CD1c-positive myeloid dendritic cell (primary cell): ENCODE data around the gene SCAMP4.
"Not testable (repeated sequence)": the region's sequence is repeated elsewhere in the genome, so short reads cannot be mapped to it uniquely, and the experiment has no call there.

Experiments
- DNase-seq: peaks from one replicate; pipeline ENCODE4 v3.0.0-alpha.2; 2016; ENCODE audit errors: extremely low spot score

Gene SCAMP4

DNA sequence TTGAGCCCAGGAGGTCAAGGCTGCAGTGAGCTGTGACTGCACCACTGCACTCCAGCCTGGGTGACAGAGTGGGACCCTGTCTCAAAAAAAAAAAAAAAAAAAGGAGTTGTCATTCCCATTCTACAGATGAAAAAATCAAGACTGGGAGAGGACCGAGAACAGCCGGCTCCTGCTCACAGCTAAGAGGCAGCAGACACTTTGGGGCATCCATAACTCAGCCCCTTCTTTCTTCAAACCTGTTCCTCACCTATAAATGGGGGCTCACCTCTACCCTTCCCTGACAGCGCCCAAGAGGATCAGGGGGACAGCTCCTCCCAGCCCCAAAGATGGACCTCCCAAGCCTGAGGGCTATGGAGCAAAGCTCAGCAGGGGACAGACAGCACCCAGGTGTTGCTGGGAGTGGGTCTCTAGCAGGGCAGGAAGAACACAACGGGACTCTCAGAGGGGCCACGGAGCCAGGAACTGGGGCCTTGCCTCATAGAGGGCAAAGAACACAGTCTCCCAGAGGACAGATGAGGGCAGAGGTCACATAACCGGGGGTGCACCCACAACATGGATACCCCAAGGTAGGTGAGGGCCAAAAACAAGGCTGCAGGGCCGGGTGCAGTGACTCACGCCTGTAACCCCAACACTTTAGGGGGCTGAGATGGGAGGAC, 38.4 kb upstream of the SCAMP4 start:
- DNase-seq: no peak

DNA sequence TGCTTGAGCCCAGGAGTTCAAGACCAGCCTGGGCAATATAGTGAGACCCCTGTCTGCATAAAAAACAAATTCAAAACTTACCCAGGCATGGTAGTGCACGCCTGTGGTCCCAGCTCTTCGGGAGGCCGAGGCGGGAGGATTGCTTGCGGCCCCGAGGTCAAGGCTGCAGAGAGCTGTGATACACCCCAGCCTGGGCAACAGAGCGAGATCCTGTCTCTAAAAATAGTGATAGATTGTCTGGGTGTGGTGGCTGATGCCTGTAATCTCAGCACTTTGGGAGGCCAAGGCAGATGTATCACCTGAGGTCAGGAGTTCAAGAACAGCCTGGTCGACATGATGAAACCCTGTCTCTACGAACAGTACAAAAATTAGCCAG, 37.9 kb upstream of the SCAMP4 start:
- DNase-seq: no peak

DNA sequence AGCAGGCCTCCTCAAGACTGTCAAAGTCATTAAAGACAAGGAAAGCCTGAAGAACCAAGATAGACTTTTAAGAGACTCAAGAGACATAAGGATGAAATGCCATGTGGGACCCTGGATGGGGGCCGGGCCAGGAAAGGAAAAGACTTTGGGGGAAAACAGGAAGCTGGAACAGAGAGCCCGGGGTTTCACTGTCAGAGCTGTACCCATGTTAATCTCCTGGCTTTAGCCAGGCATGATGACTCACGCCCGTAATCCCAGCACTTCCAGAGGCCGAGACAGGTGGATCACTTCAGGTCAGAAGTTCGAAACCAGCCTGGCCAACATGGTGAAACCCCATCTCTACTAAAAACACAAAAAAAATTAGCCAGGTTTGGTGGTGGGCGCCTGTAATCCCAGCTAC, 36.2 kb upstream of the SCAMP4 start:
- no peak for DNase-seq

DNA sequence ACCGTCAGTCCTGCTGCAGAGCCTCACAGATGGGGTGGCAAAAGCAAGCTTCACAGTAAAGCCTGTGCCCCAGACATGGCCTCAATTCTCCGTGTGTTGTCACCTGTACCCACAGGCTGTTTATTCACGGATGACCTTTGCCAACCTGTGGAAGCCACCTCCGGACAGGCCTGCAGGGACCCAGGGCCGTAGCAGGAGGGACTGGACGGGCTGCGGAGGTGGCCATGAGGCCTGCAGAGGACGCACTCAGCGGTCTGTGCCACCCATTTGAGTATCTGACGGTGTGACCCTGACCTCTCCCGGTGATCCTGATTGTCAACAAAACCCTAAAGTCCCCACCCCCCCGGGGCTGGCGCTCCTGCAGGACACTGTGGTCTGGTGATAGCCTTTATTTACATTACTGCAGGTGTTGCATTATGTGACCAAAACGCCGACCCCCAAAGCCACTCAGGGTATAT, 34.0 kb upstream of the SCAMP4 start:
- no peak for DNase-seq

DNA sequence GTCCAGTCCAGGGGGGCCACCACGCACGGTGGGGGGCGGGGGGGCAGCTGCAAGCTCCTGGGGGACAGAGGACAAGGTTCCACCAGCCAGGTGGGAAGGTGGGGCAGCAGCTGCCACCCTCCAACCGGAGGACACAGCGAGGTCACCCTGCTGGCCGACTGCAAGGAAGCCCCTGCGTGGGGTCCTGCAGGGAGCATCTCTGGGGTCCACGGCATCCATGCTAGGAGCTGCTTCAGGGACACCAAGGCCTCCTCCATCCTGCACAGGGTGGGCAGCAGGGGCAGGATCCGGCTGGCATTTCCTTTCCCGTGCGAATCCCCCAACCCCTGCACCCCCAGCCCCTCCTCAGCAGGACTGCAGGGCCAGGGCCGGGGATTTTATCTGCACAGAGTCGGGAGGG, 33.6 kb upstream of the SCAMP4 start:
- DNase-seq: no peak

DNA sequence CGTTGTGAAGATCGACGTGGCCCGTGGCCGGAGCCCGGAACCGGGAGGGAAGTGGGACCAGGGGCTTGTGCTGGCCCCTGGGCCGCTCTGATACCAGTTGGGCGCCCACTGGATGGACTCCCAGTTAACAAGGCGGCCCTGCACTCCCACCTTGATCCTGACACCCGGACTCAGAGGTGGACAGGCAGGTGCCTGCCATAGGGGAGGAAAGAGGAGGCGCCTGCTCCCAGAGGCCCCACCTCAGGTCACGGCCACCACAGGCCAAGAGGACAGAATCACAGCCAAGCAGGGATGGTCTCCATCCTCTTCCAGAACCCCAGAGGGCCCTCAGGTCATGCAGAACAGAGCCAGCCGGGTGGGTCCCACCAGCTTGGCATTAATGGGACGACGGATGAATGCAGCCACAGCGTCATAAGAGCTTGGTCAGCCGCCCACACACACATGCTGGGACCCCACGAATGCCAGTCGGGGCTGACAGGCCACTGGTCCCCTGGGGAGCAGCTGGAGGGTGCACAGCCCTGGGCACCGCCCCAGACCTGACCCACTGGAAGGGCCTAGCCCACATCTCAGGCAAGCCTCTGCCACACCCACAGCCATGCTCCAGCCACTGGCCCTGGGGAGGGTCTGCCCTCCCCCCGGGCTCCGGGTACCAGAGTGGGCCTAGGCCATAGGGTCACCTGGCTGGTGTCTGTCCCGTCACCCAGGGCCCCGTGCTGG, 32.2 kb upstream of the SCAMP4 start:
- DNase-seq: no peak

DNA sequence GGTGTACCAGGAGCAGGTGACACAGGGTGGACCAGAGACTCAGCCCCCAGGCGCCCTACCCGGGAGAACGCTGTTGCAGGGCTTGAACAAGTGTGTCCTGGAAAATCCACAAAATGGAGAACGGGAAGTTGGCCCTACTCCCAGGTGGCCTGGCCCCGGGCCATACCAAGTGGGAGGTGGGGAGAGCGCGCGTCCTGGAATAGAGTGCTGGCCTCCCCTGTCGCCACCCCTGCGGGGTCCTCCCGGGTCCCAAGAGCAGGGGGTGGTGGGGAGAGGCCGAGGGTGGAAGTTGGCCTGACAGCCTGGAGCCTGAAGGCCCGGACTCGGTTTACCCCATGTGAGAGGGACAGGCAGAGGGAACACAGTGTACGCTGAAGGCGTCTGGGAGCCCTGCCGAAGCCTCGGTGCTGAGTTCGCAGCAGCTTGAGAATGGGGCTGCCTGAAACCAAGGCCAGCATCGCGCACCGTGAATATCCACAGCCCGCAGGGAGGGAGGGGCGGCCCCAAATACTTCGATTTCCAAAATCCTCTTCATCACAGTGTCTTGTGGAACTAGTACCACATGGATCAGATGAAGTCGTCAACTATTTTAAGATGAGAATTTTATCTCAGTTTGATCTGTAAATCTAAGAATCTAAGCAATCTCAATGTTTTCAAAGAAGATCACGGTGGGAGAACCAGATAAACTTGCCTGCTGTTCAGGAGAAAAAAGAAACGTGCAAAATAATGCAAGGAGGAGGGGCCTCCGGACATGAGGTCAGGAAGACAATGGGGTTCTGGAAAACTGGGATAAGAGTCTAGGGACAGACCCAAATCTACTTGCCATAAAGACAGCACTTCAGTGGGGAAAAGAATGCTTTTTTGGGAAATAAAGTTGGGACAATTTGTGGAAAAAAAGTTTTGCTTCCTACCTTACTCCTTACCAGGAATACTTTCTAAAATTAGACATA, 31.4 kb upstream of the SCAMP4 start:
- DNase-seq: no peak

DNA sequence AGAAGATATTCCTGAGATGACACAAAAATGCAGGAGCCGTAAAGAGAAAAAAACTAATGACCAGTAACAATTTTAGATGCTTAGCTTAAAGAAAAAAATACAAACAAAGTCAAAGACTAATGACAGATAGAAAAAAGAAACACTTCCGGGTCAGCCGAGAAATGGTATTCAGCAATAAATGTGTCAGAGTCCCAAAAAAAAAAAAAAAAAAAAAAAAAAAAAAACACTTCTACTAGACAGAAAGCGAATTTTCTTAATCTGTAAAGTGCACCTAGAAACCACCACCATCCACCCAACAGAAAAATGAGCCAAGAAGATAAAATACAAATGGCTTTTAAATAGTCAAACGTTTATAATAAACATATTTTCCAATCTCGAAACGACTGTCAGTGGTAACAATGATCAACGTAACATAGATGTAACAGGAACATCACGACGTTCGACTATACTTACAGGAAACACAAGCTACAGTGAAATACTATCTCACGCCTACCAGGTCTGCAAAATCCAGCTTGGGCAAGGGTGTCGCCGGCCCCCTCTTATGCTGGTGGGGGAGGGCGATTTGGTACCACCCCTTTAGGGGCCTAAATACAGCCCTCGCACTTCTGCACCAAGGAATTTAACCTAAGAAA, 30.5 kb upstream of the SCAMP4 start:
- DNase-seq: peak; percentile 63

DNA sequence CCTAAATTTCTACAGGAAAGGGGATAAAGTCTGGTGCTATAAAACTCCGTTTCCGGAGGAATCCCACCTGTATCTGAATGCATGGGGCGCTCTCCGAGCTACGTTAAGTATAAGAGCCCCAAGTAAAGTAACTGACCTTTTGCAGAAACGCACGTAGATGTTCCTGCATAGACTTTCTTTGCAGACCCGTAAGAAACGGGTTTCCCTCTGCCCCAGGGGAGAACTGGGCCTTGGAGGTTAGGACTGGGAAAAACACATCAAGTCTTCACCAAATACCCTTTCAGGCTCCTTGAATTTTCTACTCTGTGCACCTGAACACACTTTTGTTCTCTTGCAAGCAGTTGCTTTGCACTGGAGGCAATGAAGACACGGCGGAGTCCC, 29.9 kb upstream of the SCAMP4 start:
- DNase-seq: not testable (repeated sequence)

DNA sequence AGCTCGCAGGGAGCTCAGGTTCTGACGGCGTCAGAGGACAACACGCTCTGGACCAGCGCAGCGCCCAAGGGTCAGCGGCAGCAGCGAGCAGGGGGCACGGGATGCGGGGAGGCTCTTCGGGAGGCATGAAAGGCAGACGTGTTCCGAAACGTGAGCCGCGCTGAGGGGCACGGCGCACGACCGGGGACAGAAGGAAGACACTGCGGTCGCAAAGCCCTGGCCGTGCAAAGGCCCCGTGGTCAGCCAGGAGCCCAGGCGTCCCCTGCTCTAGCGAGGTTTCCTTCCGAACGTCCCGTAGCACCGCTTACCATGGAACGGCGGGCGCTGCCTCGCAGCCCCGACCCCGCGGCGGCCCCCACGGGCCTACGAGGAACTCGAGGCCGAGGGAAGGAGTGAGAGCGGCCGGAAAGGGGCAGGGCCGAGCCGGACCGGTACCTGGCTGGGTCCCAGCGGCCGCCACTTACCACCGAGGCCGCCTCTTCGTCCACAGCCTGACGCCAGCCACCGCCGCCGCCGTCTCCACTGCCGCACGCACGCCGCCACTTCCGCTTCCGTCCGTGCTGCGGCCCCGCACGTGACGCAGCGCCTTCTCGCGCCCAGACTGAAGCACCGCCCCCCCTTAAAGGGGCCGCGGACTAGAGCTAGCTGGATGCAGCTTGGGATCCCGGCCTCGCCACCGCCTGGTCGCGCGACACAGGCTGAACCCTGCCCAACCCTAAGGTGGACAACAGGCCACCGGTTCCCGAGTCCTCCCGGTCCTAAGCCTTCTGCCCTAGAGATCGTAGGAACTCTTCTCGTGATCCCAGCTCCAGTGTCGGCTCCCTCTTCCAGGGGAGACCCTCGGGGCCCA, 29.3 kb upstream of the SCAMP4 start:
- DNase-seq: peak; percentile 96

DNA sequence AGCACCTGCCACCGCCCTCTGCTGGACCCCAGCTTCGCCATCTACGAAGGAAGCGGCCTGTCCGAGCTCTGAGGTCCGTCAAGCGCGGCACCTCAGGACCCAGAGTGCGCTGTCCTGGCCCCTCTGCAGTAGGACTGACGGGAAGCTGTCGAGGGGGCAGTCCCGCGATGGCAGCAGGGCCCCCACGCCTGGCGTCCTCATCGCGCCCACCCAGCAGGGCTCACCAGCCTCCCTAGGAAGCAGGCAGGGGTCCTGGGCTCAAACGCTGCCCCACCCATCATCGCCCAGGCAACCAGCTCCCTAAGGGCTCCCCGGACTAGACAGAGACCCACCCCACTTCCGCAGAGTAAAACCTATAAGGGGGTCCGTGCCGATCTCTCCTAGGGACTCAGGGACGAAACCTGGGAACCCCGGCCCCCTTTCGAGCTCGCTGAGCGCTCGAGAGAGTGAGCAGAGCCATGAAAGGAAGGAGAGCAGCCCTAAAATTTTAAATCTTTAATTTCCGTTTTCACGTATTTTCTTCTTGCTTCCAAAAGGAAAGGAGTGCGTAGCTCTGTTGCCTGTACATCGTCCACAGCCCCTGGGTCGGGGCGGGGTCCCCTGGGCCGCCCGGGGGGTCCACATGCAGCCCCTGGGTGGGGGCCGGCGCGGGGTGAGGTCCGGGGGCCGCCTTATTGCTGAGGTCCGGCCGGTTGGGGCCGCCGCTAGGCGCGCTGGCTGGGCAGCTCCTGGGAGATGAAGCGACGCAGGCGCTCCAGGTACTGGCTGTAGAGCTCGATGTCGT, 28.5 kb upstream of the SCAMP4 start:
- DNase-seq: not testable (repeated sequence)

DNA sequence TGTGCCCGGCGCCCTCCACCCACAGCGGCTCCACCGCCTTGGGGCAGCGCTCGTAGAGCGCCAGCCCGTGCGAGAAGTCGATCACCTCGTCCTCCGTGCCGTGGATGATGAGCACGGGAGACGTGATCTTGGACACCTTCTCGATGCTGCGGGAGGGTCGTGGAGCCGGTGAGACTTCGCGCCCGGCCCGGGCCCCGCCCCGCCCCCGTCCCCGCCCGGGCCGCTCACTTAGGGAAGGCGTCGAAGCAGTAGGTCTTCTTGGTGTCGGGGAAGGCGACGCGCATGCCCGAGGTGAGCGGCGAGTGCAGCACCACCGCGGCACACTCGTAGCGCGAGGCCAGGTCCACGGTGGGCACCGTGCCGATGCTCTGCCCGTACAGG, 27.9 kb upstream of the SCAMP4 start:
- DNase-seq: not testable (repeated sequence)

DNA sequence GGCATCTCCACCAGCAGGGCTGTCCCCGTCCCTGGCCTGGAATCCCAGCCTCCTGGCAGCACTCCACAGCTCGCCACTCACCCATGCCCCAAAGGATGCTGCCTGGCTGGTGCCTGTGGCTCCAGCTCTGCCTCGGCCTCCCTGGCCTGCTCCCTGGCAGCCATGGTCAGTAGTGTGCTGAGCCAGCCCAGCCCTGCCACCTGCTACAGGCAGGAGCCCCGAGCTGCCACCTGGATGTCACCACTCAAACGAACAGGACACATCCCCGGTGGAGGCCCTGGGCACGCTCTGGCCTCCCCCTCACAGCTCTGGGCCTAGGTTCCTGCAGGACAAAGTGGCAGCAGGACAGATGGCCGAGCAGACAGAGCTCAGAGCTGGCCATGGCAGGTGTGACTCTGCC, 26.6 kb upstream of the SCAMP4 start:
- not testable (repeated sequence) for DNase-seq

DNA sequence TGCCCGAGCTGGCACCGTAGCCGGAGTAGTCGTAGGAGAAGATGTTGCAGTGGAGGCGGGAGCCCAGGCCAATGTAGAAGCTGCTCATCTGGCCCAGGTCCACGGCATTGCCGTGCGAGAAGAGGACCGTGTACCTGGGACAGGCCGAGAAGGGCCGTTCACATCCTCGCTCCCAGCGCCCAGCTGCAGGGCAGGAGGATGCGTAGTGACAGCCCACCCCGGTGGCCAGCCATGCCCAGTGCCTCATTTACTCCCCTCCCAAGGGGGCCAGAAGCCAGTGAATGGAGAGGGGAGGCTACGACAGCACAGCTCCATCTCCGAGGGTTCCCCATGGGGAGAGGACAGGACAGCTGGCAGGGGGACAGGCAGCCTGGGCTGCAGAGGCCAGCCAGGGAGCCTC, 25.2 kb upstream of the SCAMP4 start:
- not testable (repeated sequence) for DNase-seq

DNA sequence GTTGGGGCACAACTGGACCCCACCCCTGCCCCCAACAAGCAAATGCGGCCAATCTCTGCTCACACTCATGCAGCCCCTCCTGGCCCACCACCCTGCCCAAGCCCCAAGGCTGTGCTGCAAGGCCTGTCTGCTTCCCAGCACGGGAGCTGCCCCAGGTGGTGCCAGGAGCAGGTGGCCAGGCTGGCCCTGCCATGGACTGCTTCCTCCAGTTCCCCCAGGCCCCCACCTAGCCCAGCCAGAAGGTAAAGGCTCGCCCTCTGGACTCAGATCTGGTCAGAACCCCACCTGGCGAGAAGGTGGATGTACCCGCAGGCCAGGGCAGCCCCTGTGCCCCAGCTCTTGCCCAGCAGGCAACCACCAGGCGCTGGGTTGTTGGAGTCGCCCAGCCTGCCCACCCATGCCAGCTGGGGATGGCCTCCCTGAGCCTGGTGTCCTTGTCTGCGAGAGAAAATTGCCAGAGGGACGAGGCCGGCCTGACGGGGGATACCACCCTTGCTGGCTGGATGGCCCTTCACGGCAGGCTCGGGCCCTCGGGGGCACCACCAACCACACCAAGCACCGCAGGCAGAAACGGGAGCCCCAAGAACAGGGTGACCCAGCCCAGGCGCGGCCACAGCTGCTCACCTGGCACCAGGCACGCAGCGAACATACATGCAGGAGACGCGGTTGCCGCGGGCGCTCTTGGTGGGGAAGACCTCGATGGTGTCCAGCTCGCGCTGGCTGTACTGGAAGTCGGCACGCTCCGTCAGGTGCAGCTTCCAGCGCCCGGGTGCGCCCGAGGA, 24.4 kb upstream of the SCAMP4 start:
- no peak for DNase-seq

DNA sequence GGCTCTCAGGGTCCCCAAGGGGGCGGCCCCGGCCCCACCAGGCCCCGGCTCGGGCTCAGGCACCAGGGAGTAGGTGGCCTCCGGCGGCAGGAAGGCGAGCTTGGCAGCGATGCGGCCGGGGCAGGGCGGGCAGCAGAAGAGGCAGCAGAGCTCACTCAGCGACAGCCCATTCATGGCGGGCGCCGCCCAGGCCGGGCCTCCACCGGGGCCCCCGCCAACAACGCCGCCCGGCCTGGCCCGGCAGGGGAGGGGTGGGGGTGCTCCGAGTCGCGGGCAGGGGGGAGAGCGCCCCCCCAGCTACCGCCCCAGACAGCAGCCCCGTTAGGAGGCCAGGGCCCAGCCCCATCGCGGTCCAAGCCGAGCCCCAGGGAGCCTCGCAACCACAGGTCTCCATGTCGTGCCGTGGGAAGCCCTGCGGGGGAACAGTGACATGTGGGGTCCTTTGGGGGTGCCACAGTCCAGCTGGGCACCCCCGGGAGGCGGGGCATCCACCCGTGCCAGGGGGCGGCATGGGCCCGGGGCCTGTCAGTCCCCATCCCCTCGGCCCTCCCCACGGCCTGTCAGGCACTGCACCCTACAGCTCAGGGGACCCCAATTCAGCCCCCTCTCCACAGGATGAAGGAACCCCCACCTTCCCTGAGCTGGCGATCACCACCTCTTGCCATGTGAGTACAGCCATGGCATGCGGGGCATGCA, 23.7 kb upstream of the SCAMP4 start:
- not testable (repeated sequence) for DNase-seq

DNA sequence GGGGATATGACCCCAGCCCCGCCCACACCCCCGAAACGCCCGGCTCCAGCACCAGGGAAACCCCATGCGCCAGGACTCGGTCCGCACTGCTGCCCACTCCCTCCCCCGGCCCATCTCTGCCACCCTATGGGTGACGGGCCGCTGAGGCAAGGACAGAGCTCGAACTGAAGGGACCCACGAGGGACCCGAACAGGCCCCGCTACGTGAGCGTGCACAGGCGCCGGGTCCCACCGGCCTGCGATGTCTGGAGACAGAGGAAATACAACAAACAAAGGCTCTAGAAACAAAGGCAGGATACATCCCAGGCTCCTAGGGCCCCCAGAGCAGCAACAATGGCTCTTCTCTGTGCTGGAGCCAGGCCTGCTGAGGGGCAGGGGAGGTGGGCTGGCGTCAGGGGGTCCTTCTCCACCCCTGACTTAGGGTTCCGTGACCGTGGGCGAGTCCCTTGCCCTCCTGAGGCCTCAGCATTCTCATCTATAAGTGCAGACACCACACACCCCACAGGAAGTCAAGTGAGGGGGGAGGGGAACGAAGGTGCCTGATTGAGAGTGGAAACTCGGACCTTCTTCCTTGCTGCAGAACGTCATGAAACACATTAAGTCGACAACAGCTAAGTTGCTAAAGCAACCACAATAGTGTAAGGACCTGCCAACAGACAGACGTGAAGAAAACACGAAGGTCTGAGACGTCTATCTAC, 23.0 kb upstream of the SCAMP4 start:
- DNase-seq: peak; percentile 38
